Endodermal cell (in vitro differentiated cells): ENCODE data around the gene TGFBR3. TPM values are rescaled to one million over a fixed set of nuclear protein-coding genes. Genes with fewer than 3 reads are reported as not detected.

Source experiments
- DNase-seq: peaks from one replicate; pipeline ENCODE4 v3.0.0-alpha.2; 2017
- H3K27ac ChIP-seq: 2 replicates; pipeline ENCODE4 v1.5.1; 2013; ENCODE audit warnings: mild to moderate bottlenecking, low read depth, low read length, moderate library complexity
- H3K27me3 ChIP-seq: 2 replicates; pipeline ENCODE4 v1.6.1; 2013; ENCODE audit warnings: mild to moderate bottlenecking, low read length, moderate library complexity; ENCODE audit not compliant: insufficient read depth, control insufficient read depth, poor library complexity, severe bottlenecking
- H3K36me3 ChIP-seq: 2 replicates; pipeline ENCODE4 v1.7.0; 2013; ENCODE audit warnings: mild to moderate bottlenecking, low read length, moderate library complexity; ENCODE audit not compliant: control insufficient read depth, insufficient read depth
- H3K4me1 ChIP-seq: one replicate; pipeline ENCODE4 v1.7.0; 2013; ENCODE audit warnings: low read length; ENCODE audit not compliant: control insufficient read depth, insufficient read depth
- H3K4me3 ChIP-seq: 2 replicates; pipeline ENCODE4 v1.5.1; 2013; ENCODE audit warnings: mild to moderate bottlenecking, low read length, moderate library complexity
- H3K9ac ChIP-seq: 2 replicates; pipeline ENCODE4 v1.6.1; 2013; ENCODE audit warnings: mild to moderate bottlenecking, low read length, moderate library complexity; ENCODE audit not compliant: poor library complexity, severe bottlenecking; ENCODE audit errors: extremely low read depth
- H3K9me3 ChIP-seq: 2 replicates; pipeline ENCODE4 v1.6.1; 2013; ENCODE audit warnings: mild to moderate bottlenecking, low read length, moderate library complexity; ENCODE audit not compliant: control insufficient read depth
- H3K27ac Mint-ChIP-seq: 2 replicates; pipeline ENCODE4 v1.8.0; 2020; ENCODE audit warnings: mixed read lengths
- H3K27me3 Mint-ChIP-seq: 2 replicates; pipeline ENCODE4 v1.8.0; 2021; ENCODE audit warnings: mild to moderate bottlenecking, mixed read lengths; ENCODE audit not compliant: insufficient read depth
- H3K36me3 Mint-ChIP-seq: 2 replicates; pipeline ENCODE4 v1.8.0; 2020; ENCODE audit warnings: low read depth, mixed read lengths
- H3K4me1 Mint-ChIP-seq: 2 replicates; pipeline ENCODE4 v1.8.0; 2020; ENCODE audit warnings: mixed read lengths
- H3K4me3 Mint-ChIP-seq: 2 replicates; pipeline ENCODE4 v1.8.0; 2020; ENCODE audit warnings: mild to moderate bottlenecking, moderate library complexity, mixed read lengths
- H3K9me3 Mint-ChIP-seq: 2 replicates; pipeline ENCODE4 v1.8.0; 2020; ENCODE audit warnings: mild to moderate bottlenecking, mixed read lengths
- WGBS, 2 experiments: methylation state at CpG; one replicate each; pipeline versions ENCODE4 v1.1.5 to v1.1.7; 2013; ENCODE audit warnings: missing lambda C conversion rate in 2 of 2, mixed read lengths in 1 of 2; ENCODE audit not compliant: insufficient coverage in 1 of 2, insufficient read length in 1 of 2; 5-methylcytosine and 5-hydroxymethylcytosine counted together
- total RNA-seq, 2 donors: library from RNA; stranded (reverse); fragmentation: NEBNext Ultra II Directional in 1 of 2; extraction: Animal tissue kit (Norgen Biotek cat#: 25700) in 1 of 2; gene quantifications; 2 replicates in 1 of 2; 3 replicates in 1 of 2; pipeline ENCODE4 v1.2.1, GENCODE V29; 2021
- TF ChIP-seq, protein P1 (sequence below): fragments of 200-600 bp; sonication (generic); conservative IDR thresholded peaks from 2 replicates; pipeline ENCODE4 v1.5.0; 2021; ENCODE audit warnings: antibody characterized with exemption, mild to moderate bottlenecking

TGFBR3 gene
- total RNA-seq, 2 donors from 2014 or later: 8.1 to 8.5 TPM

GRCh38 chr1:91787919-91788318 is 98.0 kb downstream of the TGFBR3 start:
- Mint-ChIP-seq H3K36me3 (no peaks in the 10 kb centered on the region), H3K27ac (no peak overlapping the region), H3K27me3 (no peaks in the 10 kb centered on the region), H3K4me1 (peaks cover 33% of the 10 kb centered on the region), H3K4me3 (no peak overlapping the region), H3K9me3 (no peaks in the 10 kb centered on the region)
- TF ChIP-seq, protein P1, sequence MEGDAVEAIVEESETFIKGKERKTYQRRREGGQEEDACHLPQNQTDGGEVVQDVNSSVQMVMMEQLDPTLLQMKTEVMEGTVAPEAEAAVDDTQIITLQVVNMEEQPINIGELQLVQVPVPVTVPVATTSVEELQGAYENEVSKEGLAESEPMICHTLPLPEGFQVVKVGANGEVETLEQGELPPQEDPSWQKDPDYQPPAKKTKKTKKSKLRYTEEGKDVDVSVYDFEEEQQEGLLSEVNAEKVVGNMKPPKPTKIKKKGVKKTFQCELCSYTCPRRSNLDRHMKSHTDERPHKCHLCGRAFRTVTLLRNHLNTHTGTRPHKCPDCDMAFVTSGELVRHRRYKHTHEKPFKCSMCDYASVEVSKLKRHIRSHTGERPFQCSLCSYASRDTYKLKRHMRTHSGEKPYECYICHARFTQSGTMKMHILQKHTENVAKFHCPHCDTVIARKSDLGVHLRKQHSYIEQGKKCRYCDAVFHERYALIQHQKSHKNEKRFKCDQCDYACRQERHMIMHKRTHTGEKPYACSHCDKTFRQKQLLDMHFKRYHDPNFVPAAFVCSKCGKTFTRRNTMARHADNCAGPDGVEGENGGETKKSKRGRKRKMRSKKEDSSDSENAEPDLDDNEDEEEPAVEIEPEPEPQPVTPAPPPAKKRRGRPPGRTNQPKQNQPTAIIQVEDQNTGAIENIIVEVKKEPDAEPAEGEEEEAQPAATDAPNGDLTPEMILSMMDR: no peak
- Histone ChIP-seq H3K36me3 (no peaks in the 10 kb centered on the region), H3K27me3 (no peaks in the 10 kb centered on the region), H3K9me3 (no peaks in the 10 kb centered on the region), H3K4me3 (no peak overlapping the region), H3K4me1 (peaks cover 8% of the 10 kb centered on the region), H3K9ac (no peak overlapping the region), H3K27ac (no peak overlapping the region)
- DNase-seq: no peak
- WGBS, 2 experiments: 88 to 94% methylated on average over 2 to 3 of the region's 3 CpGs

DNA sequence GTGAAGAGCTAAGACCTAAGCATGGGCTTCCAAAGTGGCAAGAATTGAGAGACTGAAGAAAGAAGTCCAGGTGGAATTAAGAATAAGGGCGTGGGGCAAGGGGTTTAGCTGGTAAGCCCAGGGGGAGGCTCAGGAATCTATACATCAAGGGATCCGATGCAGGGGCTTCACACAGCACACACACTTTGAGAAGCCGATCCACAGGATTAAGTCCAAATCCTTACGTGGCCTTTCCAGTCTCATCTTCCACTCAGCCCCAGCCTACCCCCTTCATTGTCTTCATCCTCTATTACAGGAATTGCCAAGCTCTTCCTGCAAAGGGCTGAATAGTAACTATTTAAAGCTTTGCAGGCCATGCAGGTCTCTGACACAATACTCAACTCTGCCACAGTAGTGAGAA is 101.3 kb downstream of the TGFBR3 start:
- WGBS, 2 experiments: 95% methylated on average over 4 of the region's 4 CpGs
- no peak overlapping the region for H3K4me3 Mint-ChIP-seq
- Histone ChIP-seq H3K27ac (no peak overlapping the region), H3K4me1 (no peaks in the 10 kb centered on the region), H3K9me3 (no peaks in the 10 kb centered on the region), H3K9ac (no peak overlapping the region), H3K27me3 (no peaks in the 10 kb centered on the region), H3K36me3 (no peaks in the 10 kb centered on the region), H3K4me3 (no peak overlapping the region)
- no peaks in the 10 kb centered on the region for H3K36me3 Mint-ChIP-seq
- H3K4me1 Mint-ChIP-seq: peaks cover 17% of the 10 kb centered on the region
- H3K27me3 Mint-ChIP-seq: no peaks in the 10 kb centered on the region
- H3K9me3 Mint-ChIP-seq: no peaks in the 10 kb centered on the region
- H3K27ac Mint-ChIP-seq: no peak overlapping the region
- DNase-seq: no peak
- TF ChIP-seq, protein P1: no peak

GRCh38 chr1:91784191-91784590 is 101.8 kb downstream of the TGFBR3 start:
- Histone ChIP-seq H3K36me3 (no peaks in the 10 kb centered on the region), H3K27me3 (no peaks in the 10 kb centered on the region), H3K9ac (no peak overlapping the region), H3K4me1 (no peaks in the 10 kb centered on the region), H3K9me3 (no peaks in the 10 kb centered on the region), H3K27ac (no peak overlapping the region), H3K4me3 (no peak overlapping the region)
- Mint-ChIP-seq H3K4me1 (peaks cover 17% of the 10 kb centered on the region), H3K4me3 (no peak overlapping the region), H3K27ac (no peak overlapping the region), H3K9me3 (no peaks in the 10 kb centered on the region), H3K27me3 (no peaks in the 10 kb centered on the region), H3K36me3 (no peaks in the 10 kb centered on the region)
- TF ChIP-seq, protein P1: no peak
- WGBS, 2 experiments: 91 to 100% methylated on average over 1 to 3 of the region's 3 CpGs
- DNase-seq: no peak
